ENCODE data around the gene C12orf57. TPM values are rescaled to one million over a fixed set of nuclear protein-coding genes. Genes with fewer than 3 reads are reported as not detected.

The C12orf57 gene
- total RNA-seq, 1 donor from 2014 or later = 228 TPM

DNA sequence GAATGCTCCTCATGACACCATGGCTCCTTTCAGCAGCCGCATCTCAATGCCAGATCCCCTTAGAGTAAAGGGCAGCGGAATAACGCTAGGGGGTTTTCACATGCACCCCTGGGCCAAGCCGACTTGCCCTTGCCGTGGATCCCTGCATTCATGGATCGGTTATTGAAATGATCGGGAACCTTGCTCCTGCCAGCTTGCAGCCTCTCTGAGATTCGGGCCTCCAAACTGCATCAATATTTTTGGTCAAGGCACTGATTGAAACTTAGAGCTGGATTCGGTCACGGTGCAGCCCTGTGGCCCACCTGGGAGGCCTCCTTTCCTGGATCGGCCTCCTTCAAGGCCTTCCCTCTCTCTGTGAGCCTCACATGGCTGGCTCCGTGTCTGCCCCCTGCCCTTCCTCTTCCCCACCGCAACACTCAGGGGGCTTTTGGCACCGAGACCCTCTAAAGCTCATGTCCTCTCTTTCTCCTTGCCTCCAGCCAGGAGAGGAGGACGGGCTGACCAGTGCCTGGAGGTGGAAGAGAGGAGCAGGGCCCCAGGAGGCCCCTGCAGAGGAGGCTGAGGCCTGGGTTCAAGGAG, 9.1 kb downstream of the C12orf57 start:
- DNase-seq (ENCODE audit: low spot score) = no peak

DNA sequence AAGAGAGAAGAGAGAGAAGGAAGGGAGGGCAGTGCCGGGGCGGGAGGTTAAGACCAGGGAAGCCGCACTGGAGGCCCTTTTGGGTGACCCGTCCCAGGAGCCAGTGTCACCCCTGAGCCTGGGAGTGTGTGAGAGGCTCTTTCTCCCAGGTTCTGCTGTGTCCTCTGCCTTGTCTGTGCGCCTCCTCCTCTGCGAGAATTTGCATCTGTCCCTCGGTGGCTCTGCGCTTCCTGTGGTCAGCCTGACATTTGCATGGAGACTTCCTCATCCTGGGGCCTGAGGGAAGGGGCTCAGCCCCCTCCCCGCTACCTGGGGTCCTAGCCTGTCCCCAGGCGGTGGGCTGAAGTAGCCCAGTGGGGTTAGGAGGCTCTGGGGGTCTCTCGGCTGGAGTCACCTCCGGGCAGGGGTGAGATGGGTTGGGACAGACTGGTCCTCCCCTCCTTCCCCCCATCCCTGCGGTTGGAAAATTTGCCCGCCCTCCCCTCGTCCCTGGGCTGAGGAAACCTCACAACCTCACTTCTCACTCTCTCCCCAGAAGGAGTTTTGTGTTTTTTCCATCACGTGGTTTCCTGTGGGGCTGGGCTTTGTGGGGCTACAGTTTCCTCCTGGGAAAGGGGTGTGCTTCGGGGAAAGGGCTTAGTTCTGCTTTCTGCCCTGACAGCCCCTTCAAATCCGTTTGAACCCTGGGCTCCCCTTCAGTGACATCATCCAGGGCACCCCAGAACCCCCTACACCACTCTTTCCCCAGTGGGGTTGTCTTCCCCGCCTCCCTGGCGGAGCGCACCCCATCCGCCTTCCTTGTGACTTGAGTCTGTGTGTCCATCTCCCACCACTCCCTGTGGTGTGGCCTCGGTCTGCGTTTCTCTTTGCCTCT, 9.9 kb downstream of the C12orf57 start:
- DNase-seq (ENCODE audit: low spot score) = peak; percentile 84

DNA sequence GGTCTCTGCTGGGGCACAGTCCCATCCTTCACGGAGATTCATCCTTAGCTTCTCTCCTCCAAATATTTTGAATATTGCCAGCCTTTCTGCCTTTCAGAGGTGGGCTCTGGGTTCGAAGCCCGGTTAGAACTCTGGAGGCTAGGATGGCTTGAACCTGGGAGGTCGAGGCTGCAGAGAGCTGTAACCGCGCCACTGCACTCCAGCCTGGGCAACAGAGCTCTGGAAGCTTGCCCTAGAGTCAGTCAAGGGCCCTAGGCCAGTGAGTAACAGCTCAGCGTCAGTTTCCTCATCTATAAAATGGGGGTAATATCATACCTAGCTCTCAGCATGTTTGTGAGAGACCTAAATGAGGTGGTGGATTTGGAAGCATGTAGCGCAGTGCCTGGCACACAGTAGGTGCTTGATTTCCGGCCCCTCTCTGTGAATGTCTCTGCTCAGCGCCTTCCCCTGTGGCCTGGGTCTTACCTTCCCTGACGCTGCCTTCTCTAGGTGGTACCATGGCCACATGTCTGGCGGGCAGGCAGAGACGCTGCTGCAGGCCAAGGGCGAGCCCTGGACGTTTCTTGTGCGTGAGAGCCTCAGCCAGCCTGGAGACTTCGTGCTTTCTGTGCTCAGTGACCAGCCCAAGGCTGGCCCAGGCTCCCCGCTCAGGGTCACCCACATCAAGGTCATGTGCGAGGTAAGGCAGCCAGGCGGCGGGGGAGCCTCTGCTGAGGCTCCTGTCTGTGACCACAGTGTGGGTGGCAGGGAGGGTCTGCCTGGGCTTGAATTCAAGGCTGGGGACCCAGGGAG, 10.7 kb downstream of the C12orf57 start:
- no peak for DNase-seq (ENCODE audit: low spot score)

DNA sequence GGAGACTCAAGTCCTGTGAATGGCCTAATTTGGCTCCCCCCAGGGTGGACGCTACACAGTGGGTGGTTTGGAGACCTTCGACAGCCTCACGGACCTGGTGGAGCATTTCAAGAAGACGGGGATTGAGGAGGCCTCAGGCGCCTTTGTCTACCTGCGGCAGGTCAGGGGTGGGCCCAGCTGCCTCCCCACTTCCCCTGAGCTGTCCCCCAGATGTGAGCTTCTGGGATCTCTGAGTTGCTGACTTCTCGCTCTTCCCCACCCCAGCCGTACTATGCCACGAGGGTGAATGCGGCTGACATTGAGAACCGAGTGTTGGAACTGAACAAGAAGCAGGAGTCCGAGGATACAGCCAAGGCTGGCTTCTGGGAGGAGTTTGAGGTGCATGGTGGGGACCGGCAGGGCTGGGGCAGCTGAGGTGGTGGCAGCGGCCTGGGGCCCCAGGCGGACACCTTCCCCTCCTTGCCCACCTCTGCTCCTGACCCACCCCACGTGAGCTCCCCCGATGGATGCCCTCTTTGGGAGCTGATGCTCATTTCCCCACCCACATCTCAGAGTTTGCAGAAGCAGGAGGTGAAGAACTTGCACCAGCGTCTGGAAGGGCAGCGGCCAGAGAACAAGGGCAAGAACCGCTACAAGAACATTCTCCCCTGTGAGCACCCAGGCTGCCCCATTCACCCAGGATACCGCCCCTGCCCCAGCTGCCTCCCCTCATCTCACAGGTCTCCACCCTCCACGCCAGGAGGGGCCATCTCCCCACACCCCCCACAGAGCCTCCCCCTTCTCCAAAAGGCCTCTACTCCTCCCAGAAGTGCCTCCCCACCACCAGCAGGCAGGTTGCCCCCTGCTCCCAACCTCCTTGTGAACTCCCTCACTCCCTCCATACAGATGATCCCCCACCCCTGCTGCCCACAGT, 11.5 kb downstream of the C12orf57 start:
- DNase-seq (ENCODE audit: low spot score) = no peak

DNA sequence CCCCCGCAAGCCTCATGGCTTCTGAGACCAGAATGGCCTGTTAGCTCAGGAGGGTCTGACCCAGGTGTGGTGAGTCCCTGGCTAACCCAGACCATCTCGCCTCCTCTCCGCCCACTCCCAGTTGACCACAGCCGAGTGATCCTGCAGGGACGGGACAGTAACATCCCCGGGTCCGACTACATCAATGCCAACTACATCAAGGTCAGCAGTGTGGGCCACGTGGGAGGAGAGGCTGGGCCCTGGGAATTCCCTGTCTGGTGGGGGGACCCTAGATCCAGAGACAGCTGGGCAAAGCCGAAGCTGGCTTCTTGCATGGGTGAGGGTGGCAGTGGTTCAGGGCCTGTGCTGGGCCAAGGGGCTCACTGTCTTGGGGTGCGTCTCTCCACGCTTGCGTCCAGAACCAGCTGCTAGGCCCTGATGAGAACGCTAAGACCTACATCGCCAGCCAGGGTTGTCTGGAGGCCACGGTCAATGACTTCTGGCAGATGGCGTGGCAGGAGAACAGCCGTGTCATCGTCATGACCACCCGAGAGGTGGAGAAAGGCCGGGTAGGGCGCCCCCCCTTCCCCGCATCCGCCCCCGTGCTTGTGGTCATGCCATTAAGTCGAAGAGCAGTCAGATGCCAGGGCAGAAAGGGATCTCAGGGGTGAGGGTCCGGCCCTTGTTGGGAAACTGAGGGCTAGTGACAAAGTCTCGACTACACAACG, 12.4 kb downstream of the C12orf57 start:
- no peak for DNase-seq (ENCODE audit: low spot score)

DNA sequence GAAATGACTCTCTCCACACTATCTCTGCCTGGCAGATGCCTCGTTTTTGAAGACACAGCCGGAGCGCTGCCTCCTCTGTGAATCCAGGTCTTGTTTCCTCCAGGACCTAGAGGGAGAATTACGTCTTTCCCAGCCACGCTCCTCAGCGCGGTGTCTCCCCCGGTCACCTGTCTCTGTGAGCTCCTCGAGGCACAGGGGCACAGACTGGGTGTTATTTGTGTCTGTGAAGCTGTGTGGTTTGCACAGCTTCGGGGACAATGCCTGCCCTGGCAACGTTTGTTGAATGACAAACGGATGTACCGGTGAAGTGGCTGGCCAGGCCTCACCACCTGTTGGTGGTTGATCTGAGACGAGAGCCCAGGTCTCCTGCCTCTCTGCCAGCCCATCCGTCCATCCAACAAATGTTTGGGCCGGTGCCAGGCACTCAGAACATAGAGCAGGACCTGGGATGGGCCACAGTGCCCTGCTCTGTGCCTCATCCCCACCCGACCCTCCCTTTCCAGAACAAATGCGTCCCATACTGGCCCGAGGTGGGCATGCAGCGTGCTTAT, 13.4 kb downstream of the C12orf57 start:
- no peak for DNase-seq (ENCODE audit: low spot score)

DNA sequence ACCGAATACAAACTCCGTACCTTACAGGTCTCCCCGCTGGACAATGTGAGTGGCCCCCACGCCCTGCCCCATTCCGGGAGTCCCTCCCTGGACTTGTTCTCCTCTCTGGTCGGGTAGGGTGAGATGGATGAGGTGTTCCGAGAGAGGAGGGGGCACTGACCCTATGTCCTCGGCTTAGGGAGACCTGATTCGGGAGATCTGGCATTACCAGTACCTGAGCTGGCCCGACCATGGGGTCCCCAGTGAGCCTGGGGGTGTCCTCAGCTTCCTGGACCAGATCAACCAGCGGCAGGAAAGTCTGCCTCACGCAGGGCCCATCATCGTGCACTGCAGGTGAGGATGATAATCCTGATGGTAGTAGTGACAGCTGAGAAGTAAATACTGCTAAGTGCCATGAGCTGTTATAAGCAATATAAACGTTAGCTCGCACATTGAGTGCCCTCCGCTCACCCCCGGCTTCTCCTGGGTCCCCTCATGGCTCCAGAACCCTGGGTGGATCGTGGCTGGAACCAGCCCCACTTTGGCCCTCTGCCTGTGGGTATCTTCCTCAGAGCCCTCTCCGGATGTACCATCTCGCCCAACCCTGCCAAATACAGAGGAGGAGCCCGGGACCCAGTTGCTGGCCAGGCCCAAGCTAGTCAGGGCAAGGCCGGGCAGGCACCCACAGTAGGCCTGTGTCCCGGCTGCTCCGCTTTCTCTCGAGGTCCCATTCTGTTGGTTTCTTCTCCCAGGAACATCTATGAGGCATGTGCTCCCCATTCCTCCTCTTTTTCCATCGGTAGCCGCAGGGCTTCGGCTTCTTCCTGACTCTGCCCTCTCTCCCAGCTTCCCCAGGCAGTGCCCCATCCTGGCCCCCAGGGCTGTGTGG, 14.2 kb downstream of the C12orf57 start:
- DNase-seq (ENCODE audit: low spot score) = no peak

DNA sequence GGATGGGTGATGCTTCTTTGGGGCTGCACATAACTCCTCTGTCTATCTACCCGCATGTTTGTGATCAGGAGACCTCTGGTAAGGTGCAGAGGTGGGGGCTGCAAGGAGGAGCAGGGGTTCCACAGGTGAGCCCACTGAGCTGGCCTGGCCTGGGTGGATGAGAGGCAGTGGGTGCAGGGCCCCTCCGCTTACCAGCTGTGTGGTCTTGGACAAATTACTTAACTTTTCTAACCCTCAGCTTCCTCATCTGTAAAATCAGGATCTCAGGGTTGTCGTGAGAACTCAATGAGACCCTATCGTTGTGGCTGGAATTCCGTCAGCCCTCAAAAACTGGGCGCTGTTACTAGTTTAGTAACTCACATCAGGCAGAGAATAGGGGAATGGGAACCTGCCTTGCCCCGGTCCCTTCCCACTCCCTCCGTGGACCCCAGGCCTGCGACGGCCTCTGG, 14.8 kb downstream of the C12orf57 start:
- no peak for DNase-seq (ENCODE audit: low spot score)

DNA sequence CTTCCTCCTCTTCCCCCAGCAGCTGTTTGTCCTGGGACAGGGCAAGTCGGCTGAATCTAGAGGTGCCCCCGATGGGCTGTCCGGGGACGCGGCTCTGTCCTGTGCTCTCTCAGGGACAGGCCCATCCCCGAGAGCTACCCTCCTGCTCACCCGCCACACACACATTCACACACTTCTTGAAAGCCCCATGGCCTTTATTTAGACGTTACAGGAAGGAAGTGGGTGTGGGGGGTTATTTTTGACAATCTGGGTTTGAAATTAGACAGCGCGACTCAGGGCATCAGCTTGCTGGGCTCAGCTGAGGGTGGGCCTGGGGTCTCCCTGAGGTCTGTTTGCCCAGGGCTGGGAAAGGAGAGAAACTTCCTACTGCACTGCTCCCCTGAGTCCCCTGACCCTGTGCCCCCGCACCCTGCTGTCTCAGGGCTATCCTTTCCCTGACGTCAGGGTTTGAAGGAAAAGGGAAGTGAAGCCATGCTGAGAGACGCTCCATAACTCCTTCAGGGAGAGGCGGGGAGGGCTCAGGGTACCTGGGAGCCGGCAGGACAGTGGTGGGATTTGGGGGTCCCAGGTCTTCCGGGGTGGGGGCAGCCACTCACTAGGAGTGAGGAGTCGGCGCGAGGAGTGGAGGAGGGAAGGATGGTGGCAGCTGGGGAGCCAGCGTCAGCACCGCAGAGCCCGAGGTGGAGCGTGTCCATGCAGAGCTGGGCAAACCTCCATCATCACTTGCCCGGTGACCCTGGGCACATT, 15.4 kb downstream of the C12orf57 start:
- DNase-seq (ENCODE audit: low spot score) = peak; percentile 40

DNA sequence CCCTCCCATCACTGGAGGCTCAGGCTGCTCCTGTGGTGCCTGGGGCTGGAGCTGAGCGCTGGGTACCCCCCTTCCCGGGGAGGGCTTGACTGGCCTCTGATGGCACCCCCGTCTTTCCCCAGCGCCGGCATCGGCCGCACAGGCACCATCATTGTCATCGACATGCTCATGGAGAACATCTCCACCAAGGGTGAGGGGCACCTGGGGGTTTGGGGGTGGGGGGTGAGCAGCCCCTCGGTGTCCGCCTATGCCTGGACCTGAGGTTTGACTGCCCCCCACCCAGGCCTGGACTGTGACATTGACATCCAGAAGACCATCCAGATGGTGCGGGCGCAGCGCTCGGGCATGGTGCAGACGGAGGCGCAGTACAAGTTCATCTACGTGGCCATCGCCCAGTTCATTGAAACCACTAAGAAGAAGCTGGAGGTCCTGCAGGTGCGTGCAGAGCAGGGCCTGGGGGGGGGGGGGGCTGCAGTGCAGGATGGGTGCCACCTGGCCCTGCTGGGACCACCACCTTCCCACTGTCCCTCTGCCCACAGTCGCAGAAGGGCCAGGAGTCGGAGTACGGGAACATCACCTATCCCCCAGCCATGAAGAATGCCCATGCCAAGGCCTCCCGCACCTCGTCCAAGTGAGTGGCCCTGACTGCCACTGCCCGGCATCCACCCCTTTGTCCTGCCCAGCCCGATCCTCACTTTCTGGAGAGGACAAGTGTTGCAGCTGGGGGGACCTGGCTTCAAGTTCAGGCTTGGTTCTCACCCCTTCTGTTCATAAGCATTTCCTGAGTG, 16.2 kb downstream of the C12orf57 start:
- no peak for DNase-seq (ENCODE audit: low spot score)

DNA sequence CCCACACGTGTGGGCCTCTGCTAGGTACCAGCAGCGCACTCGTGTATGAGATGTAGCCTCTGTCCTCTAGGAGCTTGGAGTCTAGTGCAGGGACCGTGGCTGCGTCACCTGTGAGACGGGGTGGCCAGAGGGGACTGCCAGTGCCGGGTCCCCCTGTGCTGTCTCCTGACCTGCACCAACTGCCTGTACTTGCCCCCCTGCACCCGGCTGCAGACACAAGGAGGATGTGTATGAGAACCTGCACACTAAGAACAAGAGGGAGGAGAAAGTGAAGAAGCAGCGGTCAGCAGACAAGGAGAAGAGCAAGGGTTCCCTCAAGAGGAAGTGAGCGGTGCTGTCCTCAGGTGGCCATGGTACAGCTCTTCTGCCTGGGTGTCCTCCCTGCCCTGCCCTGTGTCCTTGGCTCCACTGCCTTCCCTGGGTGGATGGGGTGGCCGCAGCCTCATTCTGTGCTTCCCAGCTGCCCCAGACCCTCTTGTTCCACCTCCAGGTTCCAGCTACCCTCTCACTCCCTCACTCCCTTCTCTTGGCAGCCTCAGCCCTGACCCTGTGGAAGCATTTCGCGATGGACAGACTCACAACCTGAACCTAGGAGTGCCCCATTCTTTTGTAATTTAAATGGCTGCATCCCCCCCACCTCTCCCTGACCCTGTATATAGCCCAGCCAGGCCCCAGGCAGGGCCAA, 16.9 kb downstream of the C12orf57 start:
- peak; percentile 47 for DNase-seq (ENCODE audit: low spot score)

DNA sequence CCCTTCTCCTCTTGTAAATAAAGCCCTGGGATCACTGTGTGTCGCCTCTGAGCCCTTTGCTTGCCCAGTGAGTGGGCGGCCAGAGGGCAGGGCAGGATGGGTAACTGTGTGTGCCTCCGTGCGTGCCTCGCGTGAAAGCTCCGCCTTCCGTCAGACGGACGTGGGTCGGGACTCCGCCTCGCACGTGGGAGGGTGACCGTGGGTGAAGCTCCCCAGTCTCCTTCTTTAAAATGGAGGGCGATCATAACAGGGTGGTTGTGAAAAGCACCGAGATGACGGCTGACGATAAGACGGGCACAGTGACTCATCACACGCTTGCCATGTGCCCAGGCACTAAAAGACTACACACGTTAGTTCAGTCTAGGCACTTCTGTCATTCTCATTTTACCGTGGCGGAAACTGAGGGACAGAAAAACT, 17.5 kb downstream of the C12orf57 start:
- DNase-seq (ENCODE audit: low spot score) = no peak

DNA sequence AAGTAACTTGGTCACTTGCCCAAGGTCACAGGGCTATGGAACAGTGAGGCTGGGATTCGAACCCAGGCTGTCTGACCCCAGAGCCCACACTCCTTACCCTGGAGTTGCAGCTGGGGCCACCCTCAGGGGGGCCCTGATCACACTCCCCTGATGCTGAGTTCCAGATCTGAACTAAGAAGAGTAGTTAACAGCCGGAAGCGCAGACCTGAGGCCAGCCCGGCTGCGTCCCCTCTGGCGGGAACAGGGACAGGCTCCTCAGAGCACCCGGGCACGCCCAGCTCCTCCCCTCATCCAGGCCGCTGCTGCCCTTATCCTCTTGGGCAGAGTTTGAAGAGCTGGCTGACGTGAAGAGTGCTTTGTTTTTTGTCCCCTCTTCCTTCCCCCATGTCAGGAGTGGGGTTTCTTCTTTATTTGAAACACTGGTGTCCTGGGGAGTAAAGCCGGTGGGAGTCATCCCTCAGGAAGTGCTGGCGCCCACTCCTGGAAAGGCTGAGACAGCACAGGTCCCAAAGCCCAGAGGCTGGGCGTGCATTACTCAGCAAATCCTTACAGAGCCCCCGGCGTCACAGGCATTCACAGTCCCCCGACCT, 18.0 kb downstream of the C12orf57 start:
- peak; percentile 72 for DNase-seq (ENCODE audit: low spot score)

DNA sequence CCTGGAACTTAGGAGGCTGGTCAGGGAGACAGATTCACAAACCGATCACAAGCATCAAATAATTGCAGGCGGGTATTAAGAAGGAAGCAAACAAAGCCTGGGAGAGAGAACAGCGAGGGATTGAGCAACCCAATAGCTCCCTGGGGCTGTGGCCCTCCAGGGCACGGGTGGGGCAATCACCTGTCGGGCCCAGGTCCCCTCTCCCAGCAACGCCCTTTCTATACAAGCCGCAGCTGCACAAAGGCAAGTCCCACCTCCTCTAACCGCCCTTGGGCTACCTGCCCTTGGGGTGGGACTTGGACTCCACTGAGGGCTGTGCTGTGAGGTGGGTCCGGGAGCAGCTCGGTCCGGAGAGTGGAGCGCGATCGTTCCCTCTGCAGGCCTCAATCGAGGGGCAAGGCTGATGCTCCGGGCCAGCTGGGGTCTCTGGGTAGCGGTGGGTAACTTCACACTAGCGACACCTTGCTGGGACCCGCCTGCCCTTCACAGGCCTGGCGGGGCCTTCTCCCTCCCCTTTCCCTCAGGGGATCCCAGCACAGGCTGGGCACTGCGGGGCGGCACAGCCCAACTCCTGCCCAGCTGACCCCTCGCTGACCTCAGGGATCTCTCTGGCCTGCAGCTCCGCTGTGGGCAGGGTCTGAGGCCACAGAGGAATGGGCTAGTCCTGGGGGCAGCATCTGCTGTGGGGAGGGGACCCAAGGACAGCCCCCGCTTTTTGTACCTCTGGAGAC, 18.6 kb downstream of the C12orf57 start:
- no peak for DNase-seq (ENCODE audit: low spot score)

DNA sequence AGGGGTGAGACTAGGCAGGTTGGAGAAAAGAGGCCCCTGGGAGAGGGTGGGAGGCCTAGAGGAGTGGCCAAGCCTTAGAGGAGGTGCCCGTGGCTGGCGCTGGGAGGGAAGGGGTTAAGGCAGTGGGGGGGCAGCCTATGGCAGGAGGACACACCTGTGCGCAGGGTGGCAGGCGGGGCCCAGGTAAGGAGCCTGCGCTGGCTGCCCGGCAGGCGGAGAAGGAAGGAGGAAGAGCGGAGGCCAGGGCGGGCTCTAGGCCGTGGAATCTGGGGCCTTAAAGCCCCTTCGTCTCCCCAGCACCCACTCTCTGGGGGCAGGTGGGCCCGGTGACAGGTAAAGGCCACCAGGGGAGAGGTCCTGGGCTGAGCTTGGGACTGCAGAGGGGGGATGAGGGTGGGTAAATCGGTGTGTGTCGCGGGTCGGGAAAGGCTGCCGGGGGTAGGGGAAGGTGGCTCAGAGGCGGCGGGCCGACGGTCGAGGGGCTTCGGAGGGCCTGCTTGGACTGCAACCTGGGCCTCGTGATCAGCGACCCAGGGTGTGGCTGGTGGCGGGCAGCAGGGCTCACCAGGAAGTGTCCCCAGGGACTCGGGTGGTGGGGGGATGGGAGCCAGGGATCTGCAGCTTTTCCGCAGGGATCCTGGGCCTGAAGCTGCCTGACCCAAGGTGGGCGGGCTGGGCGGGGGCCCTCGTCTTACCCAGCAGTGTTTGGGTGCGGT, 19.4 kb downstream of the C12orf57 start:
- peak; percentile 73 for DNase-seq (ENCODE audit: low spot score)
